ENCODE measurements around the gene PXDN.
"Not testable (repeated sequence)": the region's sequence is repeated elsewhere in the genome, so short reads cannot be mapped to it uniquely, and the experiment has no call there.

The PXDN gene

DNA sequence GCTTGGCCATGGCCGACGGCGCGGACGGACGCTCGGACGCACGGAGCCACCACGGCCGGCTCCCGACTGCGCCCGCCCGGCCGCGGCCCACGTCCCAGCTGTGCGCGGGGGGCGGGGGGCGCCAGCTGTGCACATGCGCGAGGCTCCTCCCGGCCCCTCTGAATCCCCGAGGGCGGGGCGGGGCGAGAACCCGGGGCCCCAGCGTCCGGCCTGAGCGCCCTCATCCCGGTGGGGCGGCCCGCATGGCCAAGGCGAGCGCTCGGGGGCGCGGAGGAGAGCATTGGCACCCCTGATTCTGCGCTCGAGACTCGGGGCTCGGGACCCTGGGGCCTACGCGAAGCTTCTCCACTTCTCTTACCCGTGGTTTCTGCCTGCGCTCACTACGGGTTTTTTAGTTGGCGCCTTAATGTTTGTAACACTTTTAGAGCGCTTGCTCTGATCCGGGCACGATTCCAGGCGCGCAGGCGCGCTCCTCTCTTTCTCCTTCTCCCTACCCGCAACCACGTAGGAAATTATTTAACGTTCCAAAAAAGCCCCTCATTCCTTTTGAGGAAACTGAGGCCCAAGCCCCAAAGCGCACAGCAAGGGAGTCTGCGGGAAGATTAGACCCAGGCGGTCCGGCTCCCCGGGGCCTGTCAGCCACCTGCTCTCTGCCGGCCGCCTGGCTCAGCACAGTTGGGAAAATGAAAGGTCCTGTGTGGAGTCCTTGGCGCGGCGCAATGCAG, at the start of gene PXDN:
Gene PXDN (minus strand): TSS at position 70 of the 725 bp plus-strand sequence. CDS start 60 bp downstream, at position 10.
- no peak for DNase-seq (ENCODE audit: low read depth in 2 of 2, low spot score in 1 of 2)

GRCh38 chr2:1793868-1794445, 49.6 kb upstream of the PXDN start:
- DNase-seq (ENCODE audit: low read depth in 2 of 2, low spot score in 1 of 2), result no peak

DNA sequence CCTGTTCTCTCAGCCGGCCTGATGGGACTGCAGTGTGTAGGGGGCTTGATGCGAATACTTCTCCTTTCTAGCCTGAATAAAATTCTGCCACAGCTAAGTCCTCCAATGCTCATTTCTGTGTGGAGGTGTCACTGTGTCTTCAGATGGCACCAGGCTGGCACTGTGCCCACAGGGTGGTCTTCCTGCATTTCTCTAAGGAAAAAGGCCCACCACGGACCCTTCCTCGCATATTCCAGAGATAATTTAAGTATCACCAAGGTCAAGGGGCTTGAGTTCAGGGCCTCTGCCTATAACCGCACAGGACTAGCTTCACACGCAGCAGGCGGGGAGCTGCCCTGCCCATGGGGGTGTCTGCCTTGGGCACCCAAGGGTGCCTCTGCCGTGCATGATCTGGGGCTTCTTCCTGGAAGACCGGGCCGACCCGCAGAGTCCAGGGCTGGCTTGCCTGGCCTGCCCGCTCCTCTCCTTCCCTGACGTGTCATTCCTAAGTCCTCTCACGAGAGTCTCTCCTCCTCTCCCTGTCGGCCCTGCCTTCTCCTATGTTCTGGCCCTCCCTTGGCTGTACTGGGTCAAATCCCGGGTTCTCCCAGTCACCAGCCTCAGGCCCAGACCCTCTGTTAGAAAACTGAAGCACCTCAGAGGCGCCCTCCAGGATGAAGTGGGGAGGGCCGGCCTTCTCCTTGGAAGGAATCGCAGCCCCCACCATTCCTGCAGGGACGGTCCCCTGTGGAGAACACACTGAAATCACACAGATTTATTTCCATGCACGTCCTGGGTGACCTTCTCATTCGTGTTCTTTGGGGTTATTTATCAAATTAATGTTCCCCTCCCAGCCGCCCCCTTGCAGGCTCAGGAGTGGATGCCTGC, 48.9 kb upstream of the PXDN start:
- DNase-seq (ENCODE audit: low read depth in 2 of 2, low spot score in 1 of 2), result no peak

DNA sequence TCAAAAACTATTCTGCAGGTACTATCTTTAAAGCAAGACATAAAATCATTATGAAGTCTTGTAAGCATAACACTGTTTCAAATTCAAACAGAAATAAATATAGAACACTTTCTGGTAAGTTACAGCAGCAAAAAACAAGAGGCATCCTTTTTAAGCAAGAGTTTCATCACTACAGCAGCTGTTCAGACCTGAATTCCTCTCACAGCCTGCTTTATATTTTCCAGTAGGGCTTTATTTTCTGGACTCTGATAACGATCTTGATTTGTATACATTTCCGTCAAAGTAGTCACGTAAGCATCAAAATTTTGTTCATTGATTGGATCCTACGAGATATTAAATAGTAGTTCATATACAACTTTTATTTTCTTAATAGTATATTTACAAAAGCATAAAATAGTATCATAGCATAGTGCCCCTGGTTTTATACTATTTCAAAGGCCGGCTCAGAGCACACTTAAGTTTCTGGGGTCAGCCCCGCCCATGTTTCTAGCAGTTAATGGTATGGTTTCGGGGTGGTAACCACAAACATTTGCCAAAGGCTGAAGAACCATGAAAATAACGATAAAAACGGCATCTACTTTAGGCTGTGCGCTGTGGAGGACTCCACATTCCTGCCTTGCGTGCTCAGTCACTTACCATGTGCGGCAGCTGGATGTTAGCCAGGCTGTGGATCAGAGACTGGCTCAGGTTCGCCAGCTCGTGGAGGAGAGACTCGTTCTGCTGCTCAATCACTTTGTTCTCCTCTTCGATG, 47.5 kb upstream of the PXDN start:
- no peak for DNase-seq (ENCODE audit: low read depth in 2 of 2, low spot score in 1 of 2)

DNA sequence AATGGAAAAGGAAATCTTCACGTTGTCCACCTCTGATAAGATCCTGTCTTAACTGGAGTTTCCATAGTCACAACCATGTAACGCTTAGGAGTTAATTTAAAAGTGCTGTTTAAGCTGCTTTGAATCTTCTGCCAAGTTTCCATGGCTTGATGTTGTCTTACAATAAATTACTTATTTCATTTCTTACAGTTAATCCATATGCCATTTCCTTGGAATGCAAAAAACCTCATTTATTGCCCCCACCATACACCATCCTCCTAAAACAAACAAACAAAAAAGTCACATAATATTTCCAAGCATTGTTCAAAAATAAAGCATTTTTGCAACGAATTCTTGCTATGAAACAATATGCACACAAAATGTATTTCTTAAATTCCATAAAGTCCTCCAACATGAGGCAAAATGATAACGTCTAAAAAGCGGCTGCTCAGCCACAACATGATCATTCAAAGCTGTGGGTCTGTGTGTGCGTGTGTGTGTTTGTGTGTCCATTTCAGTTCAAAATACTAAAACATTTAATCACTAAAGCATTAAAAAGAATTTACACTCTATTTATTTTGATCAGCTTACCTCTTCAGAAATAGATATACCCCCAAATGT, 46.8 kb upstream of the PXDN start:
- no peak for DNase-seq (ENCODE audit: low read depth in 2 of 2, low spot score in 1 of 2)

DNA sequence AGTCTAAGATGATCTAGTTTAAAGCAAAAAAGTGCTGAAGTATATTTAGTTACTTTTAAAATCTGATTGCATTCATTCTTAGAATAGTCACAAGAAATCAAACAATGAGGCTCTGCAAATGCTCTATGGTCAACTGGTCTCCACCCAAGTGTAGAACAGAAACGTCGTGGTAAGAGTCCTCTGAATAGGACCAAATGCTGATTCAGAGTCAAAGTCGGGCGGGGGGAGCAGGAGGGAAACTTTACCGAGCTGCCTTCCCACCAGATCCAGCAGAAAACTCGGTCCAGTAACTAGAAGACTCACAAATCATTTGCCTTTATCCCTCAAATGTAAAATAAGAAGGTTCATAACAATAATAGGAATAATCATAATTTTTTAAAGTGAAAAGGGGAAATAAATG, 46.2 kb upstream of the PXDN start:
- DNase-seq (ENCODE audit: low read depth in 2 of 2, low spot score in 1 of 2), result no peak

GRCh38 chr2:1789610-1790009, 45.3 kb upstream of the PXDN start:
- no peak for DNase-seq (ENCODE audit: low read depth in 2 of 2, low spot score in 1 of 2)

DNA sequence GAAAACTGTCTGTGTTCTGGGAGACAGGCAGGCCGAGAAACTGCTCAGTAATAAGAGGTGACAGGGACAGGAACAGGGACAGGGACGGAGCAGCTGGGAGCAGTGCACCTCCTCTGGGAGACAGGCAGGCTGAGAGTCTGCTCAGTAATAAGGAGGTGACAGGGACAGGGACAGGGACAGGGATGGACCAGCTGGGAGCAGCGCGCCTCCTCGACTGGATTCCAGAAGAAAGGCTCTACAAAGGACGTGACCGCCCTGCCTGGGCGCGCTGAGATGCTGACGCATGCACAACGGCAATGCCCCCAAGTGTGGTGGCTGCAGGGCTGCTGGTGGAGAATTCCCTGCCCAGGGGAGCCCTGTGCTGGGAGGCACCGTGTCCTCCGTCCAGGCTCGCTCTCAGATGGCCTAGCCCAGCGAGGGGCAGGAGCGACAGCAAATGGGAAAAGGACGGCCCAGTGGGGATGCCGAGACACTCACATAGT, 44.2 kb upstream of the PXDN start:
- no peak for DNase-seq (ENCODE audit: low read depth in 2 of 2, low spot score in 1 of 2)

DNA sequence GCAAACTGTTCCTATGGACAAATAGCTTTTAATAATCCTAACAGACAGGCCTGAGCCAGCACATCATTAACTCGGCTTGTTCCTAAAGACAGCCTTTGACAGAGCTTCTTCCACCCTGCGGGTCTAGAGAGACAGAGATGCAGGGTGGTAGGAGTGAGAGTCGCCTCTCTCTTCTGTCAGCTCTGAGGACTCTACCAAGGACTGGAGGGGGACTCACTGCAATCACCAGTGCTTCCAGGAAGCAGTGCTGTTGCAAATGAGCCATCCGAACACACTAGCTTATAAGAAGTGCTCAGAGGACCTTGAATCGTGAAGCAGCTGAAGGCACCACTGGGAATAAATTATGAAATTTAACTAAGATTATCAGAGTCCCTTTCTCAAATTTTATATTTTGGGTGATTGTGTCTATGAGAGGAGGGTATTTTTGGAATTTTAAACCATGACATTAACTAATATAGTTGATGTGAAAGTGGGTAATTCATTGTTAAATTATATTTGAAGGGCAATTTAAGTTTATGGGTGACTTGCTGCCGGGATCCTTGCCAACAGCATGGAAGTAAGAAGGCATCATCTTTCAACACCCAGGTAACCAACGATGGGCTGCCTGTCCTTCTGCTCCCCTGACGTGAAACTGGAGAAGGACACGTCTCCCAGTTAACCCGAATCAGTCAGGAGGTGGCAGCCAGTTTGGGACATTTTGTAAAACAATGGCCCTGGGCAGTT, 43.6 kb upstream of the PXDN start:
- DNase-seq (ENCODE audit: low read depth in 2 of 2, low spot score in 1 of 2), result no peak

GRCh38 chr2:1784986-1785617, 40.8 kb upstream of the PXDN start:
- no peak for DNase-seq (ENCODE audit: low read depth in 2 of 2, low spot score in 1 of 2)

DNA sequence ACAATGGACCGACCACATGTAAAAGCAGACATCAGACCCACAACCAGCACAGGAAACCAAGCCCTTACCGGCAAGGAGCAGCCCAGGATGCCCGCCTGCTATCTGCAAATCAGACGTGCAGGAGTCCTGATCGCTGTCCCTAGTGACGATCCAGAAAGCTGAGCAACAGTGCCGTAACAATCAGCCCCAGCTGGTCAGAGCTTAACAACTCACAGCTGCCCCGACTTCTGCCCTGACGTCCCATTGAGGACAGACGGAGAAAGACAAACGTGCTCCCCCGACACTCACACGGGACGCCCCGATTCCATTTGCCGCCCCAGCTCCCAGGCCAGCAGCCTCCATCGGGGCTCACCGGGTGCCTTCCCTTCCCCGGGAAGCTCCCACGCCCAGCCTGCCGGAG, 39.8 kb upstream of the PXDN start:
- no peak for DNase-seq (ENCODE audit: low read depth in 2 of 2, low spot score in 1 of 2)

GRCh38 chr2:1782514-1782913, 38.2 kb upstream of the PXDN start:
- DNase-seq (ENCODE audit: low read depth in 2 of 2, low spot score in 1 of 2), result no peak

DNA sequence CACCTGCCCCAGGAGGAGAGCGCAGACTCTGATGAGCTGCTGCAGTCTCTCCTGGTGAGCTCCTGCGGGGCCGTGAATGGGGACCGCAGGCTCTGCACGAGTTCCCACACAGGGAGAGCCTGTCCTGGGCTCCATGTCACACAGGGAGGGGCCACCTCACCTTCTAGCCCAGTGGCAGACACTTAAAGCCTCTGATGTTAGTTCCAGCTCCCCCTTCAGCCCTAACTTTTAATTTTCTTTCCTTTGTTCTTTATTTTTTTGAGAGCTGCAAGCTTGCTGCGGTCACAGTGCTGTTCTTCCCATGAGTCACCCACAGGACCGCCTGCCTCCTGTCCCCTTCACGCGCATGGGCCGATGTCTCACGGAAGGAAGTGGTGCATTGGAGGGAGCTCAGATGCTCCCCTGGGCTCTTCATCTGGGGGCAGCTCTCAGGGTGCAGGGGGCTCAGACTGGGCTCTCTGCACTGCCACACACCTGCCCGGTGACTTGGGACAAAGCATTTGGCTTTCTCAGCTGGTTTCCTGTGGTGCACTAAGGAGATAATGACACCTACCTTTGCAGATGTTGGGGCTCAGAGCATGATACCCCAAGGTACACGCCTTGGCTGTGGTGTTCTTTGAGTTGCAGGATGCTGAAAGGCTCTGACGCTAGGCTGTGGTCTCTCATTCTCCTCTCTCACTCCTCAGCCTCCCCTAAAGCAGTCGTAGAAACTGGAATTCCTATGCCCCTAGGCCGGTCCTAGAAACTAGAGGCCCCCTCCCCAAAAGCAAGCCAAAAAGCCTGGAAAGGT, 37.2 kb upstream of the PXDN start:
- DNase-seq (ENCODE audit: low read depth in 2 of 2, low spot score in 1 of 2), result peak; percentile 18 to 24

DNA sequence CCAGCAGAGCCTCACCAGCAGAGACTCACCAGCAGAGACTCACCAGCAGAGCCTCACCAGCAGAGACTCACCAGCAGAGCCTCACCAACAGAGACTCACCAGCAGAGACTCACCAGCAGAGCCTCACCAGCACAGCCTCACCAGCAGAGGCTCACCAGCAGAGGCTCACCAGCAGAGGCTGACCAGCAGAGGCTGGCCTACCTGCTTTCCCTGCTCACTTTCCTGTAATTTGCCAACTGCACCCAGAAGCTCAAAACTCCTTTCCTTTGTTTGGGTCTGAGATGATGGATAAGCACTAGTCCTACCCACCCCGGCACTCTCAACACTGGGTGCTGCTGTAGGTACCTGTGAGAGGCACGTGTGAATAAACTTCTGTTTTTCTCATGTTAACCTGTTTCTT, 36.4 kb upstream of the PXDN start:
- no peak for DNase-seq (ENCODE audit: low read depth in 2 of 2, low spot score in 1 of 2)

DNA sequence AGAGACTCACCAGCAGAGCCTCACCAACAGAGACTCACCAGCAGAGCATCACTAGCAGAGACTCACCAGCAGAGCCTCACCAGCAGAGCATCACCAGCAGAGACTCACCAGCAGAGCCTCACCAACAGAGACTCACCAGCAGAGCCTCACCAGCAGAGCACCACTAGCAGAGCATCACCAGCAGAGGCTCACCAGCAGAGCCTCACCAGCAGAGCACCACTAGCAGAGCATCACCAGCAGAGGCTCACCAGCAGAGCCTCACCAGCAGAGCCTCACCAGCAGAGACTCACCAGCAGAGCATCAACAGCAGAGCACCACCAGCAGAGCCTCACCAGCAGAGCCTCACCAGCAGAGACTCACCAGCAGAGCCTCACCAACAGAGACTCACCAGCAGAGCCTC, 35.7 kb upstream of the PXDN start:
- not testable (repeated sequence) for DNase-seq (ENCODE audit: low read depth in 2 of 2, low spot score in 1 of 2)

DNA sequence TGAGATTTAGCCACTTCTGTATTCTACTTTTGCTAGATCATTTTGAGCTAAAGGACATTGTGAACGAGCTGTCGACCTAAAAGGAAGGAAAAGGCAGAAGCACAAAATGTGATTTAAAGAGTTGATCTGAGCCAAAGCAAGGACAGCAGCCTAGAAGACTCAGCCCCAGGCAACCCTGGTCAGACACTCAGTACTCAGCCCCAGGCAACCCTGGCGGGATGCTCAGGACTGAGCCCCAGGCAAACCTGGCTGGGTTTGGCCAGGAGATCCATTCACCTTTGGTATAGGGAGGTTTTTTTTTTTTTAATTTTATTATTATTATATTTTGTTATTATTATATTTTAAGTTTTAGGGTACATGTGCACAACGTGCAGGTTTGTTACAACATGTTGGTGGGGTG, 34.3 kb upstream of the PXDN start:
- DNase-seq (ENCODE audit: low read depth in 2 of 2, low spot score in 1 of 2), result no peak

DNA sequence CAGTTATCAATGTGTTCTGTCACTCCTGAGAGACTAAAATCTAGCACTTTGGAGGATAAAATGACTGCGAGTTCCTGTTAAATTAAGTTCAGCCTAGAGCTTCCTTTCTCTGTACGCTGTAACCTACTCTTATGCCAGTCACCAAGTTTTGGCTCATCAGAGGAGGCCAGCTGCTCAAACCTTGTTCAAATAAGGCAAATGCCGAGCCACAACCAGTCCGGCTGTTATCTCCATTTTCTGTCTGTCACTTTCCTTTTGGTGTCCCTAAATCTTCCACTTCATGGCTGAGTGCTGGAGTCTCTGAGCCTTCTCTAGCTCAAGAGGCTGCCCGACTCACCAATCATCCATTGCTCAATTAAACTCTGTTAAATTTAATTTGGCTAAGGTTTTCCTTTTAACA, 33.5 kb upstream of the PXDN start:
- no peak for DNase-seq (ENCODE audit: low read depth in 2 of 2, low spot score in 1 of 2)

DNA sequence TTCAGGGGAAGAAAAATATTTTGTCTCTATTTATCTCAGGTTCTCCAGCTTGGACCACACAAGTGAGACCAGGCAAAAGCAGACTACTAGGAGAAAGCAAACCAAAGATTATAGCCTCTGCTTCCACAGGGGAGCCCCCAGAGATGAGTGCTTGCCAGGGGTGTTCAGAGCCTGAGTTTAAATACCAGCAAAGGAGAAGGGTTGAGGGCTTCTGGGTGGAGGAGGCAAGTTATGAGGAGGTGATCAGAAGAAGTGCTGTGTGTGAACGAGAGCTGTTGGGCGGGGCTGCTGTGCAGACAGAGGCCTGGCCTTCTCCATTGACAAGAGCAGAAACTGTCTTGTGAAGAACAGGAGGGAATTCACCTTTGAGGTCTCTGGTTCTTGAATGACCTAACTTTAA, 32.8 kb upstream of the PXDN start:
- no peak for DNase-seq (ENCODE audit: low read depth in 2 of 2, low spot score in 1 of 2)

DNA sequence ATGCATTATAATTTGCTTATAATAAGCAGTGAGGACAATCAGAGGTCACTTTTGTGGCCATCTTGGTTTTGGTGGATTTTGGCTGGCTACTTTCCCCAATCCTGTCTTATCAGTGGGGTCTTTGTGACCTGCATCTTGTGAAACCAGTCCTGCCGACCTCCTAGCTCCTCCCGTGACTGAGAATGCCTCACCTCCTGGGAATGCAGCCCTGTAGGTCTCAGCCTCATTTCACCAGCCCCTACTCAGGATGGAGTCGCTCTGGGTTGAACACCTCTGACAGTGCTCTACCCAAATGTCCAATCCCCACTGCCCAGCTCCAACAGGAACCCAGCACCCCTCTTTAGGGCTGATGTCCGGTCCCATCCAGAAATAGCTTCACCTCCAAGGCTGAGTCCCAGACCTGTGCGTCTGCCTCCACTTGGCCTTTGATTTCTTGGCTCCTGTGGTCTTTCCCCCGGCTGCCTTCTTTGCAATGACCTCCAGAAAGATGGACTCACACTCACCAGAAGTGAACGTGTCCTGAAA, 31.3 kb upstream of the PXDN start:
- DNase-seq (ENCODE audit: low read depth in 2 of 2, low spot score in 1 of 2), result no peak

All from stimulated activated CD8-positive, alpha-beta memory T cell treated with anti-CD3 and anti-CD28 coated beads, Interleukin-4, amount 100 ng/mL, for 1 hour (primary cell).